K562 (cell line): ENCODE measurements around the gene MCU. TPM values are rescaled to one million over a fixed set of nuclear protein-coding genes. Genes with fewer than 3 reads are reported as not detected.

Source experiments
- FOS ChIP-seq: IDR thresholded peaks from 3 replicates; pipeline ENCODE4 v1.6.1; 2011; ENCODE audit not compliant: insufficient read length; ENCODE audit errors: extremely low read depth
- HMGN3 ChIP-seq: IDR thresholded peaks from 2 replicates; pipeline ENCODE4 v1.6.1; 2011; ENCODE audit warnings: borderline replicate concordance, low read depth, mild to moderate bottlenecking, mixed read lengths, low read length; ENCODE audit not compliant: insufficient read length; ENCODE audit errors: extremely low read depth
- MGA ChIP-seq: fragments of 450-650 bp; IDR thresholded peaks from 2 replicates; pipeline ENCODE4 v1.6.1; 2016; ENCODE audit warnings: mild to moderate bottlenecking, moderate library complexity
- TEAD1 ChIP-seq, 2 experiments: fragments of 450-650 bp in 1 of 2; sonication (generic) in 1 of 2; formaldehyde crosslinking; IDR thresholded peaks; 2 replicates each; pipeline versions ENCODE4 v1.4.0 to v1.8.0; 2020 to 2022; ENCODE audit warnings: mild to moderate bottlenecking in 2 of 2, missing genetic modification reagents in 1 of 2
- polyA plus RNA-seq, 8 experiments: library from polyadenylated mRNA; depleted of rRNA in 4 of 8; stranded (reverse) in 5 of 8; unstranded in 3 of 8; fragments of >200 nt; fragmentation: Nextera tagmentation in 2 of 8; fragmentation: Illumina TruSeq in 1 of 8; extraction: Ambion mirVana in 2 of 8; extraction: Trizol in 1 of 8; gene quantifications; 2 replicates each; pipeline versions ENCODE4 v1.2.1 to v1.2.3, GENCODE V29; 2011 to 2014; ENCODE audit warnings: inconsistent platforms in 1 of 8, missing spikeins in 1 of 8
- total RNA-seq, 7 experiments: library from RNA; depleted of rRNA in 6 of 7; stranded (reverse); fragments of >200 nt in 6 of 7; fragmentation: Illumina TruSeq in 2 of 7; extraction: Trizol in 2 of 7; gene quantifications; 2 replicates each; pipeline versions ENCODE4 v1.2.1 to v1.2.3, GENCODE V29; 2011 to 2021; ENCODE audit warnings: low replicate concordance in 1 of 7

MCU gene
- total and polyA plus RNA-seq, 9 of the 15 experiments (the other 6 are each of a cell fraction or from before 2014, with no cell fraction given) = 8.2 to 88.8 (median 21.3) TPM

DNA sequence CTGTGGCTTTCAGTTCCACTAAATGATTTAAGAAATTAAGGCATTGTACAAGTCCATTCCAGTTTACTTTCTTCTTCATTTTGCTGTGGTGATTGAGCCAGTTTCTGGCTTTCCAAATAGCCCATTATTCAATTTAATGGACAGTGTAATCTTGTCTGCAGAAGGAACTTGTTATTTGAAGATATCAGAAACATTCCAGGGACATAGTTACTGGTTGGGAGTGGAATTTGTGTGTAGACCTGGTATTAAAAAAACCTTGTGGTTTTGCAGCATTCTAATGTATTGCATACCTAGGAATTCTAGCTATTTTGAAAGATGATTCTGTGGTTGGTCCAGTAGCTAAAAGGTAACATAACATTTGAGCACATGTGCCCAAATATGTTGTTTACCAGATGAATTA, 72.2 kb downstream of the MCU start (continued):
- no peak for TF ChIP-seq MGA
- TF ChIP-seq TEAD1 (CRISPR knock-in tag; IDR thresholded peaks at IDR 0.05) = no peak
- no peak for TF ChIP-seq FOS
- TF ChIP-seq HMGN3 = no peak
